ENCODE results near the gene PARD3B.

DNA sequence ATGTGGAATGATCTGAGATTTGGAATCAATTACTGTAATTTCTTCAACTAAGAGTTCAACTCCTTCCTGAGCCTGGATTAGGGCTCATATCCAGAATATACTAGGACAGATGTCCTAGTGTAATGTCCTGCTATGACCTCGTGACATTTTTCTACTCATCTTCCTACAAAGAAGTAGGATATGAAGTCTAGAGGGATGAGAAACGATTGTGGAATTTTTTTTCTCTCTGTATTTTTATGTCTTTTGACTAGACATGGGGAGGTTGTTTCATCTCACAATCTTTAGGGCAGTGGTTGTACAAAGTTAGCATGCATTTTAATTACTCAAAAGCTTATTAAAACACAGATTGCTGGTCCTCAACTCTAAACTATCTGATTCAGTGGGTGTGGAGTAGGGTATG is 203.0 kb downstream of the PARD3B start:
- TF ChIP-seq, protein P1, sequence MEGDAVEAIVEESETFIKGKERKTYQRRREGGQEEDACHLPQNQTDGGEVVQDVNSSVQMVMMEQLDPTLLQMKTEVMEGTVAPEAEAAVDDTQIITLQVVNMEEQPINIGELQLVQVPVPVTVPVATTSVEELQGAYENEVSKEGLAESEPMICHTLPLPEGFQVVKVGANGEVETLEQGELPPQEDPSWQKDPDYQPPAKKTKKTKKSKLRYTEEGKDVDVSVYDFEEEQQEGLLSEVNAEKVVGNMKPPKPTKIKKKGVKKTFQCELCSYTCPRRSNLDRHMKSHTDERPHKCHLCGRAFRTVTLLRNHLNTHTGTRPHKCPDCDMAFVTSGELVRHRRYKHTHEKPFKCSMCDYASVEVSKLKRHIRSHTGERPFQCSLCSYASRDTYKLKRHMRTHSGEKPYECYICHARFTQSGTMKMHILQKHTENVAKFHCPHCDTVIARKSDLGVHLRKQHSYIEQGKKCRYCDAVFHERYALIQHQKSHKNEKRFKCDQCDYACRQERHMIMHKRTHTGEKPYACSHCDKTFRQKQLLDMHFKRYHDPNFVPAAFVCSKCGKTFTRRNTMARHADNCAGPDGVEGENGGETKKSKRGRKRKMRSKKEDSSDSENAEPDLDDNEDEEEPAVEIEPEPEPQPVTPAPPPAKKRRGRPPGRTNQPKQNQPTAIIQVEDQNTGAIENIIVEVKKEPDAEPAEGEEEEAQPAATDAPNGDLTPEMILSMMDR (conservative IDR thresholded peaks at IDR 0.05; ENCODE audit: low read depth, low read length): no peak
- no peak for TF ChIP-seq POLR2A (IDR thresholded peaks at IDR 0.05; ENCODE audit: low read depth, low read length)
- no peak for TF ChIP-seq USF2 (IDR thresholded peaks at IDR 0.05; ENCODE audit: low read depth, low read length)
- TF ChIP-seq BHLHE40 (IDR thresholded peaks at IDR 0.05; ENCODE audit: low read depth, low read length): no peak
